HG03097 (cell line): ENCODE results near the gene TMEFF1.

Experiments
- ATAC-seq: cut with Tn5 transposase; IDR thresholded peaks from one replicate; pipeline ENCODE4 v1.9.1; 2021; ENCODE audit not compliant: unreplicated experiment, low FRiP score

Gene TMEFF1

DNA sequence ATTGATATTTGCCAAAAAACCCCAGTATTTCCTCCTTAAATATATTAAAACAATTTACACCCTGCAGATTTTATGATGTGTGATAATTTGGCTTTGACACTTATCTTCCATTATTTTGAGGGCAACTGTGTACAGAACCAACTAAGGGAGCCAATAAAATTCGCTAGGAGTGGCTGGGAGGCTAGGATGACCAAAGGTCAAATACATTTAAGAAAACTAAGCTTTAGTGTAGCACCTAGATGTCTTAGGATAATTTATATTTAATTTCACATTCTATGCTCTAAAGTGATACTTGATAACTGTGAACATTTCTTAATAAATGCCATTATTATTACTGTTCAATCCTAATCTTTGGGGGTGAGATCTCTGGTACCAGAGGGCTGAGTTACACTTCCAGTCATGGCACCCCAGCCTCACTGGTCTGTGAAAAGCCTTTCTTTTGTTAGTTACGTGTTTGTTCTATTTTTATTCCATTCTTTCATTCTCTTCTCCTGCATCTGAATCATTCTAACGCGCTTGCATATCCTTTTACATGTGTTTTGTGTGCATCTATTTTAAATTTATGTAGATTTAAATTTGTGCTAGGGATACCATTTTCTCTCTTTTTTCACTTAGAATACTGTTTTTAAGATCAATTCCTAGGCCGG is 26.9 kb upstream of the TMEFF1 start:
- no peak for ATAC-seq

DNA sequence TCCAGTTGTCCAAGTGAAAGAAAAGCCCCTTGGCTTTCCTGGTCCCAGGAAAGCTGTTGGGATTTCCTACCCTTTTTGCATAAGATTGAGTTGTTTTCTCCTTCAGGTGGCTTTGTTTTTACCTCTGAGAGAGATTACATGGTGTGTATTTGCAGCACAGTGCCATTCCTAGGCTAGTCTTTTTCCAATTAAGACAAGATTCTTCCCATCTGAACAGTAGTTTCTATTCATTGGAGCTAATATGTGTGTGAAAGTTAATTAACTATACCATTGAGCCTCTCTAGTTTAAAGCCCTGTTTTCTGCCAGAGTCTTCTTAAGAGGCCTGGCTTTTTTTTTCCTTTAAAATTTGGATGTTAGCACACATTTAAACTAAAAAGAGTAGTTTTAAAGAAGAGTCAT is 25.9 kb upstream of the TMEFF1 start:
- no peak for ATAC-seq

DNA sequence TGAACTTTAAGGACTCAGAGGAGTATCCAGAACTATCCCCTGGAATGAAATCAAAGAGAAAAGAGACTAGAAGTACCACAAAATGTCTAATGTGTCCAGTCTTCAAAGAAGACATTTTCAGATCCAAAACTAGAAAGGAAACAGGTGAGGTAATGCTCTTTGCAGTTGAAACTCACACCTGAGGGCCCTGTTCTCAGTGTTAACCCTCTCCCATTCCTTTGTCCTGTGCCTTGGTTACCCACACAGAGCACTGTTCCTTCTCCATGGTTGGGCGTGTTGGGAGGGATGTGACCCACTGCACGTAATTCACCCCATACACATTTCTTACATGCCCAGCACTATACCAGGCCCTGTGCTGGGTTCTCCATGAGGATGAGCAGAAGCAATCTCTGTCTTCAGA is 24.7 kb upstream of the TMEFF1 start:
- ATAC-seq, result no peak

DNA sequence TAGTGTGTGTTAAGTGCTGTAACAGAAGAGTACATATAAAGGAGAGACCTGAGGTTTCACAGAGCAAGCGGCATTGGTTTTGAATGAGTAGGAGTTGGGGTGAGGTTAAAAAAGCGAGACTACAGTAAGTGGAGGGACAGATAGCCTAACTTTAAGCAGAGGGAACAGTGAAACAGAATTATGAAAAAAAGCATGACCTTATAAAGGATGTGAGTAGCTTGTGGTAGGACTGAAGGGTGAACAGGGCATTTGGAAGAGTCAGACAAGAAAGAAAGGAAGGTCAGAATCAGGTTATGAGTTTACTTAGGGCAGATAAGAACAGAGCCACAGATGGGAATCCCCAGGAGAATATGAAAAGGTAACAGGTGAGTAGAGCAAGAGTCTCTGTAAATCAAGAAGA is 23.5 kb upstream of the TMEFF1 start:
- ATAC-seq, result no peak

DNA sequence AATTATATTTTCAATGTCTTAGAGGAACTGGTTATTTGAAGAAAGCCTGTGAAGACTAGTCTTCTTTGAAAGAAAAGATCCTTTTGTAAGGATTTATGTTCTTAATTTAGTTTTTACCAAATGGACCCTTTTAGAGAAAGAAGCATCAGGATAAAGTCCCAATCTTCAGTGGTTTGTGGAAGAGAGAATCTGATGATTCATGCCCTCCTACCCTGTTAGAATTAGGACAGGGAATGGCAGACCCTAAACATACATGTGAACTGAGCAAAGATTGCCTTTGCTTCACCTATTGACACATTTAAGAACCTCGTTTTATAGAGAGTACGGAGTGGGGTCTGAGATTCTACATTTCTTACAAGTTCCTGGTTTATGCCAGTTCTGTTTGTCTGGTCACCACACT is 20.1 kb upstream of the TMEFF1 start:
- ATAC-seq, result no peak

DNA sequence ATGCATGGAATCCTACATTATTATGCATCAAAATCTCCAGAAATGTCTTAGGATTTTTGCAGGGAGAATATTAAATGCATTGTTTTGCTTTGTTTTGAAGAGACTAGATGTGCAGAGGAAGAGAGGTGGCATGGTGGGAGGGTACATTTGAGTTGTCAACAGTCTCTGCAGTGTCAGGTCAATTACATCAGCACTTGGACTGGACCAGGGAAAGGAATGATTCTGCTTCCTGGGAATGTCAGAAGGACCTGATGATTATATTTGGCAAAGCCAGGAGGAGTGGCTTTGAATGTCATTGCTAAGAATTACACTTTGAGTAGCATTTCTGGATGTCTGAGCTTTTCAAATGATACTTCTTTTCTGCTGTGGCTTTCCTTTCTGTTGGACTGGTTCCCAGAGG is 17.5 kb upstream of the TMEFF1 start:
- no peak for ATAC-seq

DNA sequence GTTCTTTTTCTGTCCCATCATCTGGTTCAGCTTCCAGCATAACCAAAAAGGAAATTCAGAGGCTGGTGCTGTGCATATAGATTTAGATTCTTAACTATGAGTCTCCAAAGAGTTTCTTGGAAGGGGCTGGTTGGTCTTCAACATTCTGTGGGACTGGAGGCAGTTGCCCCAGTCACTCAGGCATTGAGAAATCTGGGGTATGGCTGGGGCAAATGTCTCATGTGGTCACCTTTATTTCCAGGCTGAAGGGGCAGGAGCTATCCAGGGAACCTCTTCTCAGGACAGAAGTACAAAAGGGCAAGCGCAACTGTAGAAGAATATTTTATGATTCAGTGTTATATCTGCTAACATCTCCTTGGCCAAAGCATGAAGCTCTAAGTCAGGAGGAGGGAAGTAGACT is 15.4 kb upstream of the TMEFF1 start:
- ATAC-seq, result no peak

DNA sequence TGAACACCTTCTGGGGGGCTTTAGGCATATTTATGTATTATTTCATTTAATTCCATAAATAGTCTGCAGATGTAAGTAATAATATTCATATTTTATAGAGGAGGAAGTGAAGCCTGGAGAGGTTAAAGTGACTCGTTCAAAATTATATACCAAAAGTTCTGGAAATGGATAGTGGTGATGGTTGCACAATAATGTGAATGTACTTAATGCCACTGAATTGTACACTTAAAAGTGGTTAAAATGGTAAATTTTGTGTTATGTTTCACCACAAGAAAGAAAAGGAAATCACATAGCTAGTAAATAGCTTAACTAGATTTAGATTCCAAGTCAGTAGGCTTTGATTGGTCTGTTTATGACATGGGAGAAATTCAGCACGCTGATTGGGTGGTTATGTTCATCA is 13.0 kb upstream of the TMEFF1 start:
- no peak for ATAC-seq

DNA sequence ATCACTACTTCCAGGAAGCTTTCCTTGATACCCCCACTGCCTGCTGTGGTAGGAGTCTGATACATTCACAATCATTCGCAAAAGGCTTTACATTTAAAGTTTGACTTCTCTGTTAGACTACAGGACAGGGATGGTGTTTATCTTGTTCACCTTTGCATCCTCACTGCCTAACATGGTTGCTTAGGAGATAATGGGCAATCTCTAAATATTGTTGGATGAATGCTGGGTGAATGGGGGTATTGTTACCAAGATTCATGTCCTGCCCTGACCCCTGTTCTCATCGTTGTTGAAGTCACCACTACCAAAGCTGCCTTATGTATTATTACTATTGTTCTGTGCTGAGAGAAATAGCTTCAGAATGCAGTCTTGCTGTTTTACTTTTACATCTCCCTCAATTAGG is 7.7 kb upstream of the TMEFF1 start:
- no peak for ATAC-seq

DNA sequence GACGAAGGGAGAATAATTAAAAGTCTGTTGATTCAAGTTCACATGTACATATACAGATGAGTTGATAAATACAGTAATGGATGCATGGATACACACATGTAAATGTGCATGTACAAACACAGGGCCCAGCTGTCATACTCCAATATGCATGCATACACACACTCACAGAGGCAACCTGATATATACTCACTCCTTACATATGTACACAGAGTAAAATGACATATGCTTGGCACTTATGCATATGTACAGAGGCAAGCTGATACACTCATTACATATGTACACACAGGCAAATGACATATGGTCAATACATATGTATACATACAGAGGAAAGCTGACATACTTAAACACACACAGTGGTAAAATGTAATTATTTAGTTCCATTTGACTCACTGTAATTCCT is 7.2 kb upstream of the TMEFF1 start:
- ATAC-seq, result no peak

DNA sequence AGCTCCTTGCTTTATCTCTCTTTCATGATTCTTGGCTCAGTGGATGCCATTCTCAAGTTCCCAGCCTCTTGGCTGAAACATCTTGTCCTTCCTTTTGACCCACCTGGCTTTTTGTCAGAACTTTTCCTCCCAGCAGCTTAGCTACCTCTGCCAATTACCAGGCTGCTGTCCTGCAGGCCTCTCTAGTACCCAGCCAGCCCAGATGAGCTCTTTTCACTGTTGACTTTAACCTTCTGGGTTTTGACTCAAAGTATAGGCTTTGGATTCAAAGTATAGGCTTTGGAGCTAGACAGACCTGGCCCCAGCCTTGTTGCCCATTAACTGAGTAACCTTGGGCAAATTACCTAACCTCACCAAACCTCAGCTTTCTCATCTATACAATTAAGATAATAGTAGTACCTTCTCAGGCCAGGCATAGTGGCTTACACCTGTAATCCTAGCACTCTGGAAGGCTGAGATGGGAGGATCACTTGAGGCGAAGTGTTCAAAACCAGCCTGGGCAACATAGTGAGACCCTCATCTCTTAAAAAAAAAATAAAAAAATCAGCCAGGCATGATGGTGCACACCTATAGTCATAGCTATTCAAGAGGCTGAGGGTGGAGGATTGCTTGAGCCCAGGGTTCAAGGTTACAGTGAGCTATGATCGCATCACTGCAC is 6.6 kb upstream of the TMEFF1 start:
- ATAC-seq, result no peak

DNA sequence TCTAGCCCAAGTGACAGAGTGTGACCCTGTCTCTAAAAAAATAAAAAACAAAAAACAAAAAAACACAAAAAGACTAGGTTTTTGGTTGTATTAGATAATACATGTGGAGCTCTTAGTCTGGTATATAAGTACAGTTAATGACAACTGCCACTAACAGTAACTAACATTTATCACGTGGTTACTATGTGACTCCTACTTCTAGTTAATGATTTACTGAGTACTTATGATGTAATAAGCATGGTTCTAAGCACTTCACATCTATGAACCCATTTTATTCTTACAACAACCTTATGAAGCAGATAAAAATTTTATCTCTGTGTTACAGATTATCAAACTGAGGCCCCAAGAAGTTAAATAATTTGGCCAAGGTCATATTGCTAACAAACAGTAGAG is 6.1 kb upstream of the TMEFF1 start:
- no peak for ATAC-seq

DNA sequence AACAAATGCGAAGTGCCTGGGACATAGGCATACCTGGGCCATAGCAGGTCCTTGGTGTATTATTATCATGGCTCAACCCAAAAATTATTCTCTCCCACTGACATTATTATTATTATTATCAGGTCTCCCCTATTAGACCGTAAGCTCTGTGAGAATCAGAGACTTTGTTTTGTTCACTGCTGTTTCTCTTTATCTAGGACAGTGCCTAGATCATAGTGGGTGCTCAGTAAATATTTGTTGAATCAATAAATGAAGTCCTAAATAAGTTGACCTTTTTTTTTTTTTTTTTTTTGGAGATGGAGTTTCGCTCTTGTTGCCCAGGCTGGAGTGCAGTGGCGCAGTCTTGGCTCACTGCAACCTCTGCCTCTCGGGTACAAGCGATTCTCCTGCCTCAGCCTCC is 4.9 kb upstream of the TMEFF1 start:
- ATAC-seq, result no peak

DNA sequence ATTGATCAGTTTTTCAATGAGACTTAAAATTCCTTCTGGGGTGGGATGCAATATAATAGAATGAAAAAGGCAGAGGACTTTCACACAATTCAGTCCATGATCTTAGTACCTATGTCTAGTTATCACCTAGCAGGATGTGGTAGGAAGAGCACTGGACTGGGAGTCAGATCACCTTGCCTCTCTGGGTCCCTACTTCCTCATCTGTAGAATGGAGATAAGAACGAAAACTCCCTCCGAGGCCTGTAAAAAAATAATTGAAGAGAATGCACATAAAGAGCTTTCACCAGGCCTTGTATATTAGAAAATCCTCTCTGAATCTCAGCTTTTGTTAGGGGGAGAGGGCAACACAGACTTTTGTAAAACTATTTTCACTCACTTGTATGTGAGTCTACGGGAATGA is 681 bp upstream of the TMEFF1 start:
- ATAC-seq, result no peak

DNA sequence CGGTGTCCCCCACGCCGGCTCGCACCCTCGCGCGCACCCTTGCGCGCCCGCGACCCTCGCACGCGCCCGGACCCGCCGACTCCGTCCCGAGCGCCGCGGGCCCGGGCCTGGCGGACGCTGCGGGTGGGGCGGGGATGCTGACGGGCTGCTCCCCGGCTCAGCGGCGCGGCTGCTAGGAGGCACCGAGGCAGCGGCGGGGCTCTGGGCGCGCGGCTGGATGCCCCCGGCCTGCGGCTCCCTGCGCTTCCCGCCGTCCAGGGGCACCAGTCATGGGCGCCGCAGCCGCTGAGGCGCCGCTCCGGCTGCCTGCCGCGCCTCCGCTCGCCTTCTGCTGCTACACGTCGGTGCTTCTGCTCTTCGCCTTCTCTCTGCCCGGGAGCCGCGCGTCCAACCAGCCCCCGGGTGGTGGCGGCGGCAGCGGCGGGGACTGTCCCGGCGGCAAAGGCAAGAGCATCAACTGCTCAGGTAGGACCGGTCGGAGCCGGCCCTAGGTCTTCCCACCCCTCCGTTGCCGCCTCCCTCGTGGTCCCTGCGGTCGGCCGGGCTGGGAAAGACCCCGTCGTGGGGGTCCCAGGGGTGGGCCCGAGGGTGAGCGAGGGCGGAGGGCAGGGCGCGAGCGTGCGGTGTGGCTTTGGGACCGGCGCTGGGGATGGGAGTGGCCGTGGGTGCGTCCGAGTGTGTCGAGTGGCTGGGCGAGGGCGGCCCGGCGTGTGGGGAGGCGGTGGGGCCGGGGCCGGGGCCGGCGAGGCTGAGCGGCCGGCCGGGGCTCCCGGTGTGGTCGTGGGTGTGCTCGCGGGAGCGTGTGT is 530 bp downstream of the TMEFF1 start:
- ATAC-seq, result no peak

DNA sequence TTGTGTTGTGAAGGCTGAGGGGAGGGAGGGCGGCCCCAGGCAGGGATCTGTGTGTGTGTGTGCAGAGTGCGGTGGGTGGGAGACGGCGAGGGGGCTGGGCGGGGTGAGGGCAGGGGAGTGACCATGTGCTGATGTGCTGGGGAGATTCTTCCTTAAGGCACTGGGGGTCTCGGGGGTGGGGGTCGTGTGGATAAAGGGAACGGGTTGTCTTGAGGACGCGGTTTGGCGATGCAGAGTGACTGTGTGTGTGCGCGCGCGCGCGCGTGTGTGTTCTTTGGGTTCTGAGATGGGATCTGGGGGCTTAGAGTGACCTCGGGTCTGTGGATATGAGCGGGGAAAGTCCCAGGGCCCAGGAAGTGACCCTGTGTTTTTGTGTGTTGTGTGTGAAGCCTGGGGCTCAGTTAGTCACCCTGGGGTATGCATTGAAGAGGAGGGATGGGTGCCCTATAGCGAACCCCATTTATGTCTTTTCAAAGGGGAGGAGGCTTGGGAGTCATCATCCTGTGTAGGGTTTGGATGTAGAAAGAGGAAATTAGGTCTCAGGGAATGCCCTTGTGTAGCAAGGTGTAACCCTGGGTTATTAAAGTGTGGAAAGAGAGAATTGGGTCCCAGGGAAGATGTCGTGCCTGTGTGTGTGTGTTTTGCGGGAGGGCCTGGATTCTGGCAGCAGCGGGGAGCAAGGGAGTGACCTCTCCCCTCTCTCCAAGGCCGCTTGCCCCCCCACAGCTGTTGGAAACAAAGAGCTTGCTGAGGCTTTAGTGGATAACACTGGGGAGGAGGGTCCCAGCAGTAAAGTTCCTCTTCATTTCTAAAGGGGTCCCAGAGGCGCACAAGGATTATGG is 1.4 kb downstream of the TMEFF1 start:
- ATAC-seq, result no peak

DNA sequence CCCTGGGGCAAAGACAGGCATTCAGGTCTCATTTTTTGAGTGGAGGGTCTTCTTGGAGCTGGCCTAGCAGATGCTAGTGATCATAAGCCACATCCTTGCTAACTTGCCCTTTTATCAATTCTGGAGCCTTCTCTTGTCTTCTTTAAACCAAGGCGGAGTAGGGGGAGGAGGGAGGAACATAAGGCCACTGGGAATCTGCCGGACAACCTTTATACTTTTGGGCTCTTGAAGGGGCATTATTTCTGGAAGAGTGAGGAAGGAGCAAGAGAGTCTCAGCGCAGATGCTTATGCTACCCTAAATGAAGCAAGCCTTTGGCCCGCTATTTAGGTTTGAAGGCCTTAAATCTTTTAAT is 2.0 kb downstream of the TMEFF1 start:
- no peak for ATAC-seq

DNA sequence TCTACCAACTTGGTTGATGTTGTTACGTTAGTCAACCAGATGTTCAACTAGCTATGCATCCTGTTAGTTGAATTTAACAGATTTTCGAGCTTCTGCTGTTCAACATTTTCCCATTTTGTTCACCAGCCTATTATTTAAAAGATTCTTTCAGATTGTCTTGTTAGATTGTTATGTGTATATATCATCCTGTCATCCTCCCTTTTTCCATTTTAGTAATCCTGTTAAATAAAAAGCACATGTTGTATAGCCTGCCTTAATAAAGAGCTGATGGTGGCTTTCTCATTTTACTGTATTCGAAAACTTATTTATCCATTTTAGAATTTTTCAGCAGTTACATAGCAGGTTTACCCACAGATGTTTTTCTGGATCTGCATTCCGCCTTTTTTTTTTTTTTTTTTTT is 4.3 kb downstream of the TMEFF1 start:
- ATAC-seq, result no peak

DNA sequence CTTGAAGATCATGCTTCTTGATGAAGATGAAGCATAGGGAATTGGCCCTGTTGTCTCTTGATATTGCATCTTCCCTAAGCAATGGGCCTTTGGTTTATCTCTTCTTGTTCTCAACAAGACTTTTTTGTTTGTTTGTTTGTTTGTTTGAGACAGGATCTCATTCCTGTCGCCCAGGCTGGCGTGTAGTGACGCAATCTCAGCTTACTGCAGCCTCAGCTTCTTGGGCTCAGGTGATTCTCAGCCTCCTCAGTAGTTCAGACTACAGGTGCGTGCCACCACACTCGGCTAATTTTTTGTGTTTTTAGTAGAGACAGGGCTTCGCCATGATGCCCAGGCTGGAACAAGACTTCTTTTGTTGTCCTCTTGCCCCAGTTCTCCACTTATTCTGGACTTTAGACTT is 5.2 kb downstream of the TMEFF1 start:
- no peak for ATAC-seq

DNA sequence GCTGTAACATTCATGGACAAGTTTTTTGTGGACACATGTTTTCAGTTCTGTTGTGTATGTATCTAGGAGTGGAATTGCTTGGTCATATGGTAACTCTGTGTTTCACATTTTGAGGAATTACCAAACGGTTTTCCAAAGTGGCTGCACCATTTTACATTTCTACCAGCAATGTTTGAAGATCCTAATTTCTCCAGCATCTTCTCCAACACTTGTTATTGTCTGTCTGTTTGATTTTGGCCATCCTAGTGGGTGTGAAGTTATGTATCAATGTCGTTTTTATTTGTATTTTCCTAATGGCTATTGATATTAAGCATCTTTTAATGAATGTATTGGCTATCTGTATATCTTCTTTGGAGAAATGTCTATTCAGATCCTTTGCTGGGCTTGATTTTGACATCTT is 6.9 kb downstream of the TMEFF1 start:
- no peak for ATAC-seq

DNA sequence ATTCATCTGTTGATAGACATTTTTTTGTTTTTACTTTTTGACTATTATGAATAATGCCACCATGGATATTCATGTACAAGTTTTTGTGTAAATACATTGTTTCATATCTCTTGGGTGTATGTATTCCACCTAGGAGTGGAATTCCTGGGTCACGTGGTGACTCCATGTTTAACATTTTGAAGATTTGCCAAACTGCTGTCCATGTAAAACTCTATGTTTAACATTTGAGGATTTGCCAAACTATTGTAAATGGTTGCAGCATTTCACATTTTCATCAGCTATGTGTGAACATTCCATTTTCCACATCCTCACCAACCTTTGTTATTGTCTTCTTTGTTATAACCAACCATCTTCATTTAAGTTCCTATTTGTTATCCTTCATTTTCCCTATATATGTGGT is 12.2 kb downstream of the TMEFF1 start:
- no peak for ATAC-seq
